Heart left ventricle (tissue), 16 donors: ENCODE data around the gene GLT6D1. TPM values are rescaled to one million over a fixed set of nuclear protein-coding genes. Genes with fewer than 3 reads are reported as not detected.

Experiments used
- ATAC-seq, 4 donors: fragments of 200-7000 bp; cut with Tn5 transposase; one replicate each; pipeline ENCODE4 v1.9.1; 2020 to 2022; ENCODE audit warnings: moderate library complexity in 4 of 4, mild to moderate bottlenecking in 3 of 4, moderate number of reproducible peaks in 1 of 4
- DNase-seq, 5 donors: peaks; one replicate each; pipeline ENCODE4 v3.0.0-alpha.2; 2020
- H3K27ac ChIP-seq, 12 donors: fragments of 200-600 bp; sonication (generic) in 4 of 12; one replicate each; pipeline versions ENCODE4 v1.5.0 to v1.8.0; 2016 to 2022; ENCODE audit warnings: mild to moderate bottlenecking in 2 of 12
- H3K27me3 ChIP-seq, 9 donors: fragments of 200-600 bp; sonication (generic) in 2 of 9; one replicate each; pipeline versions ENCODE4 v1.5.1 to v1.8.0; 2016 to 2022; ENCODE audit warnings: mild to moderate bottlenecking in 3 of 9
- H3K36me3 ChIP-seq, 9 donors: fragments of 200-600 bp; sonication (generic) in 2 of 9; one replicate each; pipeline versions ENCODE4 v1.5.0 to v1.8.0; 2018 to 2022; ENCODE audit warnings: mild to moderate bottlenecking in 2 of 9
- H3K4me1 ChIP-seq, 12 donors: fragments of 200-600 bp; sonication (generic) in 4 of 12; one replicate each; pipeline versions ENCODE4 v1.5.0 to v1.8.0; 2016 to 2022; ENCODE audit warnings: mild to moderate bottlenecking in 3 of 12
- H3K4me3 ChIP-seq, 12 donors: fragments of 200-600 bp; sonication (generic) in 4 of 12; one replicate each; pipeline versions ENCODE4 v1.5.0 to v1.8.0; 2017 to 2022; ENCODE audit warnings: mild to moderate bottlenecking in 9 of 12, moderate library complexity in 4 of 12
- H3K9me3 ChIP-seq, 12 donors: fragments of 200-600 bp; sonication (generic) in 4 of 12; one replicate each; pipeline versions ENCODE4 v1.5.0 to v1.8.0; 2016 to 2022; ENCODE audit warnings: mild to moderate bottlenecking in 1 of 12
- CTCF ChIP-seq, 12 donors: fragments of 200-600 bp; sonication (generic) in 4 of 12; IDR thresholded peaks; one replicate each; pipeline versions ENCODE4 v1.5.0 to v1.8.0; 2018 to 2022; ENCODE audit warnings: antibody characterized with exemption in 12 of 12, mild to moderate bottlenecking in 5 of 12
- POLR2A ChIP-seq, 2 donors: fragments of 450-650 bp; IDR thresholded peaks; one replicate each; pipeline ENCODE4 v1.6.1; 2017; ENCODE audit warnings: antibody characterized with exemption in 2 of 2, mild to moderate bottlenecking in 2 of 2, moderate library complexity in 2 of 2
- WGBS, 4 donors: extraction: QIAGEN DNeasy Blood & Tissue Kit in 2 of 4; methylation state at CpG; one replicate each; pipeline versions ENCODE4 v1.1.5 to v1.1.7; 2013 to 2018; 5-methylcytosine and 5-hydroxymethylcytosine counted together
- intact Hi-C, 10 donors: fragments of 100-400 bp; cut with DNase I; formaldehyde crosslinking; loops; one replicate each; pipeline versions ENCODE4 v1.11.1 to v1.14.2; 2022
- polyA plus RNA-seq, 2 donors: library from polyadenylated mRNA; stranded (reverse); fragments of 200-250 nt; gene quantifications; one replicate each; pipeline ENCODE4 v1.2.3, GENCODE V29; 2013
- total RNA-seq, 9 donors: library from RNA; depleted of rRNA in 2 of 9; stranded (reverse); fragments of >200 nt in 2 of 9; fragmentation: NEBNext Ultra II Directional in 3 of 9; extraction: Animal tissue kit (Norgen Biotek cat#: 25700) in 3 of 9; gene quantifications; one replicate each; pipeline versions ENCODE4 v1.1.0 to v1.2.4, GENCODE V29; 2016 to 2023
- donor health status: ischemic (EF 13 %, LVEDD 7.1; RV severe dilation, severe dysfunction).
- donor health status: healthy with polysubstance abuse.
- donor health status: DM: no; HTN: yes; CAD: no.
- donor health status: DM: no; HTN: no; CAD: no.
- donor health status: ischemic (EF 25% LVEDD 6.9; RV normal size, moderate dysfunction).
- donor health status: ischemic (EF 25% LVEDD 5.7; RV mildly dilated, moderate dysfunction).
- donor health status: healthy.
- donor health status: DM: yes; HTN: yes; CAD: no.
- donor health status: ischemic (EF 35%, LVEDD 5.7; RV mildly dilated, moderate dysfunction).
- donor health status: nonischemic (EF 11% LVEDD 7.7; RV severe dilation, severe dysfunction).
- donor health status: DM: yes; HTN: yes; CAD: no.
- donor health status: PGD.
- donor health status: ischemic (EF 29% LVEDD 5.4; RV normal size, mild dysfunction).
- donor health status: nonischemic (EF 23%, LVEDD 6.1; RV moderate dilation, normal function).

The GLT6D1 gene
- total and polyA plus RNA-seq, 11 donors = not detected

GRCh38 chr9:135582966-135583687 lies 56.2 kb downstream of the GLT6D1 start:
- H3K27me3 ChIP-seq = peaks cover 0 to 4% (median 0%) of the 10 kb centered on the region in 9 donors
- TF ChIP-seq POLR2A (IDR thresholded peaks at IDR 0.05) (no peak), CTCF (IDR thresholded peaks at IDR 0.05) (no peak)
- H3K36me3 ChIP-seq = no peaks in the 10 kb centered on the region
- no peak overlapping the region for H3K27ac ChIP-seq
- no peak overlapping the region for H3K4me3 ChIP-seq
- 73 to 89% (median 78%) methylated on average over 15 to 19 of the region's 19 CpGs for WGBS, 4 donors
- intact Hi-C loops = no loop called here
- no peak for ATAC-seq
- no peak for DNase-seq
- no peaks in the 10 kb centered on the region for H3K4me1 ChIP-seq
- no peaks in the 10 kb centered on the region for H3K9me3 ChIP-seq

GRCh38 chr9:135582541-135582940 lies 56.8 kb downstream of the GLT6D1 start:
- Histone ChIP-seq H3K27ac (no peak overlapping the region), H3K27me3 (peaks cover 0 to 4% (median 0%) of the 10 kb centered on the region in 9 donors), H3K4me1 (no peaks in the 10 kb centered on the region), H3K9me3 (no peaks in the 10 kb centered on the region), H3K36me3 (no peaks in the 10 kb centered on the region), H3K4me3 (no peak overlapping the region)
- TF ChIP-seq CTCF (IDR thresholded peaks at IDR 0.05) (no peak), POLR2A (IDR thresholded peaks at IDR 0.05) (no peak)
- DNase-seq (no peak), ATAC-seq (no peak)
- WGBS, 4 donors = 90 to 94% (median 91%) methylated on average over 14 of the region's 14 CpGs
- intact Hi-C loops = no loop called here

- Histone ChIP-seq H3K9me3 (no peaks in the 10 kb centered on the region), H3K4me1 (no peaks in the 10 kb centered on the region), H3K4me3 (no peak overlapping the region), H3K27ac (no peak overlapping the region), H3K36me3 (no peaks in the 10 kb centered on the region), H3K27me3 (peaks cover 0 to 4% (median 0%) of the 10 kb centered on the region in 9 donors)
- DNase-seq (no peak), ATAC-seq (no peak)
- intact Hi-C loops = no loop called here
- WGBS, 4 donors = 86 to 90% (median 89%) methylated on average over 18 of the region's 18 CpGs
- TF ChIP-seq CTCF (IDR thresholded peaks at IDR 0.05) (no peak), POLR2A (IDR thresholded peaks at IDR 0.05) (no peak)
Measured at GRCh38 chr9:135581636-135582426, 57.5 kb downstream of the GLT6D1 start.

GRCh38 chr9:135580664-135581380 lies 58.5 kb downstream of the GLT6D1 start:
- Histone ChIP-seq H3K27me3 (peaks cover 0 to 4% (median 0%) of the 10 kb centered on the region in 9 donors), H3K4me1 (no peaks in the 10 kb centered on the region), H3K9me3 (no peaks in the 10 kb centered on the region), H3K36me3 (no peaks in the 10 kb centered on the region), H3K4me3 (no peak overlapping the region), H3K27ac (no peak overlapping the region)
- DNase-seq (no peak), ATAC-seq (no peak)
- 84 to 92% (median 88%) methylated on average over 11 of the region's 11 CpGs for WGBS, 4 donors
- TF ChIP-seq POLR2A (IDR thresholded peaks at IDR 0.05) = no peak
- TF ChIP-seq CTCF (IDR thresholded peaks at IDR 0.05) = no peak
- intact Hi-C loops = no loop called here
